Stimulated activated CD4-positive, alpha-beta T cell treated with anti-CD3 and anti-CD28 coated beads, Interleukin-4, amount 100 ng/mL, for 48 hours (primary cell): ENCODE results near the gene APELA.
"Not testable (repeated sequence)": the region's sequence is repeated elsewhere in the genome, so short reads cannot be mapped to it uniquely, and the experiment has no call there.

Experiments used
- DNase-seq, 2 donors: peaks; one replicate each; pipeline ENCODE4 v3.0.0-alpha.2; 2020; ENCODE audit warnings: low read depth in 2 of 2

The APELA gene, protein sequence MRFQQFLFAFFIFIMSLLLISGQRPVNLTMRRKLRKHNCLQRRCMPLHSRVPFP

DNA sequence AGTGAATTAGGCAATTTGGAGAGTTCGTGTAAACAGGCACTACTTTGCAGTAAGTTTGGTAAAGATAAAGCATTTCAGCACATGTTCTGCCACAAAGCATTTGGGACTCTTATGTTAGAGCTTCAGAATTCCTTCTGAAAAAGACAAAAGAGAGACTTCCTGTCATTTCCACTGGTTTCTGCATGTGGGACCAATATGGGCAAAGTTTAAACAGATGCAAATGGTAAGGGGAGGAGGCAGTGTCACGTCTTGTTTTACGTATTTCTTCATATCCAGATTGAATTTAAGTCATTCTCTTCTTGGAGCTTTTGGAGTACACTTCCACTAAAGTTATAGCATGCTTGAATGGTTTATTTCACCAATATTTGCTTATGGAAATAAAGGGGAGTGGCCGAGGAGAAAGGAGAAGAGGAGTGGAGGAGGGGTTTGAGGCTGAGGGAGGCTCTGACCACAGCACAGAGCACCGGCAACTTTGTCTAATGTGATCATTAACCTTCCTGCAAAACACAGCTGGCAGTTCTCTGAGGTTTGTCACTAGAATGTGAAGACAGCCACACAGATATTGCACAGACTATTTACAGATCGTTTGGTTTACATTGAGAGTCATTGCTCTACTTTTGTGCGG is at the start of gene APELA:
Gene APELA (plus strand): TSS at position 479 of the 625 bp plus-strand sequence. CDS start 154 bp downstream, outside the sequence.
- DNase-seq: no peak

DNA sequence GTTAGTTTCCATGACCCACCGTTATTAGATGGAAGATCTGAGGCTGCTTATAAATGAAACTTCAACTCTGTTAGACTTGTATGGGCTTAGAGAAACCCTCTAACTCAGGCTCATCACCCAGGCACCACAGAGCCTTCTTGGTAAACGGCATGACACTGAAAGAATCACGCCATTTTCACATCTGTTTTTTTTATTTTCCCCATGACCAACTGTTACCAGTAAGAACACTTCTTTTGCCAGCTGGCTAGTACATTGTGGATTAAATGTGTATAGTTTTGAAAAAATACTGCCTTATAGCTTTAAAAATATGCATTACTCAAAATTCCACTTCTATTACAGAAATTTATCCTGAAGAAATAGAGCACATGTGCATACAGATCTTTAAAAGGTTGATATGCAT is 48.0 kb upstream of the APELA start:
- no peak for DNase-seq

DNA sequence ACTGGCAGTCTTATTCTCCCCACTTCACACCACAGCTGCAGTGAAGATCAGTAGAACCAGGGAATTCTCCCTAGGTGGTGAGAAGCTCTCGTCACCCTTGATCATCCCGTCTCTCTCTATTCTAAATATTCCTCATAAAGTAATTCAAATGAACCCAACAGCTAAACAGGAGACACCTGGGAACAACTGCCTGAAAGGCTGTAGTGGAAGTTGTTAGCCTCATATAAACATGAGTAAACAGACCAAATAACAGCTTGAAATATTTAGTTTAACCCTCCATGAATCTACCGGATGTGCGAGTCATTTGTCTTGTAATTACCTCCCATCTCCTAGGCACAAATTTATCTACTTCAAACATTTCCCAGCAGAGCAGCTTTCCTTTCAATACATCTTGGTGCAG is 30.4 kb upstream of the APELA start:
- DNase-seq: no peak

DNA sequence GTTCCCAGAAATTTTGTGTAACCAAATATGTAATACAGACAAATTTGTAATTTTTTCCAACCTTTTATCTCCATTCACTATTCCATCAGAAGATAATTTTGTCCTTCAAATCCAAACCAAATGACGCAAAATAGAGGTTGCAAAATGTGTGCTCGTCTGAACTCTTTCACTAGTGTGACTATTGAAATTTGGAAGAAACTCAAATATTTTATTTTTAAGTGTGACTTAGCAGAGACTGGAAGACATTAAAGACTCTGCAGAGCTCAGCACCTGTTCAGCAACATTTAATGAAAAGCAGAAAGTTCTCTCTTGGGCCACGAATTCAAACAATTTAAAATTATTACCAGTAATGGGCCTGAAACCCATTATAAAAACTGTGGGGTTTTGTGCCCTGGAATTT is 30.0 kb upstream of the APELA start:
- DNase-seq: no peak

DNA sequence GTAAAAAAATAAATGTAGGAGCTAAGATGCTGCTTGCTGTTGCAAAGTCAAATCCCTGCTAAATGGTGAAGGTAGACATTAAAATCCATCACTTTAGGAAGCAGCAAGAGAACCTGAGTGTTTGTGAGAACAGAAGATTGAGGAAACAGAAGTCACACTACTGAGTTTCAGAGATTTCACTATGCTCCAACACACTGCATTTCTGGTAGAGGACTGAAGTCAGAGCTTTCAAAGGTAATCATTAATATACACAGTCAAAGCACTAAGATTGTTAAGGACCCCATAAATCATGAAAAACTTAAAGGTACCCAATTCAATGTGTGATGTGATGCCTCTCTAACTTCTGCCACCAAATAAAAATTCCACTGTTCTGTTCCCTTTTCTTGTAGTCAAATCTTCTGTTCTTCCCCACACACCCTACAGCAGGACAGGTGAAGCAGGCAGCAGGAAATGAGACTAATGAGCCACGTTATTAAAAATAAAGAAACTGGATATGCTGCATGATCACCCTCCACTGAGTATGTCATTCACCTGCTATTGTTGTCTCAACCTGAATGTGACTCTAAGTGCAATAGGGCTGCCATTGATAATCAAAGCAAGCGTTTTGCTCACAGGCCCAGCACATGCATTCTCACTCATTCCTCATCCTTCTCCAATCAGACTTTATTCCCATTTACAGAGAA is 28.9 kb upstream of the APELA start:
- no peak for DNase-seq

DNA sequence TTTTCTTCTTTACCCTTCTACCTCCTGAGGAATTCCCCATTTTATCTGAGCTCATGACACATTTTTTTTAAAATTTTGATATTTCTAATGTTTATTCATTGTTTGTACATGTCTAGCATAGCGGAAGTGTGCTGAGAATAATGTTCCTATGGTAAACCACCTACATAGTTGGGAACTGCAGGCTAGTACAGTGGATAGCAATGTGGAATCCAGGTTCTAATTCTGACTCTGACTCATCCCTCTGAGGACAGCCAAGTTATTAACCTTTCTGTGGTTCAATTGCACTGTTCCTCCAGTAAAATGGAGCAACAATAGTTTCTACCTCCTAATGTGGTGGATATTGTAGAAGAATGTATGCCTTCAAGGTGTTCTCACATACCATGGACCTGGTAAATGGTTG is 20.6 kb upstream of the APELA start:
- DNase-seq: no peak

DNA sequence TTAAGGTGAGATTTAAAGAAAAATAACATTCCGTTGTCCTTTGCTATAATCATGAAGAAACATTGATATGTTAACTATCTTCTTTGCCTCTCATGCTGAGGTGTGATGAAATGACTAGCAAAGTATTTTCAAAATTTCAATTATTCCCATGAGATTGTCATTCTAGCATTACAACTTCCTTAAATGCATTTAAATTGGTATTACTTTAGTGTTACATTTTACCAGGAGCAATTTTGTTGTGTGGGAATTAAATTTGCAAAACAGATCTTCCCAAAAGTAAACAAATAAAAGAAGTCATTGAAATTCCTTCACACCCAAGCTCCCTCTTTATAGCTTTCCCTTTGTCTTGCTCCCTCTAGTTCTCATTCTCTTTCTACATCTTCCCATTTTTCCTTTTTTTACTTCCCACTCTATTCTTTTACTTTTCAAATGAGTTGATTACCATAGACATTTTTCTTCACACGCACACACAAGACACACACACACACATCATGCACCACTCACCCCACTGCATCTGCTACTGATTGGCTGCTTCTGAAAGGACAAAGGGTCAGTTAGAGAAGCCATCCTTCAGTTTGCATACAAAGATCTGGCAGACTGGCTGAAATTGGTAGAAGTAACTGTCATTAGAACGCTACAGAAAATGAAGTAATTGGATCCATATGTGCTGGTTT is 10.0 kb upstream of the APELA start:
- no peak for DNase-seq

DNA sequence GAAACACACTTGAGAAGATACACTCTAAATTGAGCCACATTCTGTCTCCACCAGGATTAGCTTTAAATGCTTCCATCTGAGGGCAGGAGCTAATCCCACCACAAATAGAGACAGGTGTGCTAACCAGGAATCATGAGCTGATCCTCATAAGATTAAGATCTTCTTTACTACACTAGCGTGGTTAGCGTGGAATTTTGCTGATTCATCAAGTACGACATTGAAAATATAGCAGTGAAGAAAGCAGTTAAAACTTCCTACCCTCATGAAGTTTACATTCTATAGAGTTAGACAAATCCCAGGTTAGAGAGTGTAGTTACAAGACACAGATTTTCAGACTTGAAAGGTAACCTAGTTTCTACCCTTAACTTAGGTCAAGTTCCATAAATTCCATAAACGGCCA is 5.3 kb upstream of the APELA start:
- no peak for DNase-seq

DNA sequence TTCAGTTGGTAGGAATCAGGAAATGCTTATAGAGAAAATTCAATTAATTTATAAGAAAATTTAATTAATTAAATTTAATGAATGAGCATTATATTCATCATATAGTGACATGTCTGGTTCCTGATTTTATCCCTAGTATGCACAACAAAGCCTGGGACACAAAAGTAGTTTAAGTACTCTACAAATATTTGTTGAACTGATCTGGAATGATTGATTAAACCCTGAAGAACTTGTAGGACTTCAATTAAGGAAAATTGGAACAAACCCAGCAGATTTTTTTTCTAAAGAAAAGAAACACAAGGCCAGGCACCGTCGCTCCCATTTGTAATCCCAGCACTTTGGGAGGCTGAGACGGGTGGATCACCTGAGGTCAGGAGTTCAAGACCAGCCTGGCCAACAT is 4.5 kb upstream of the APELA start:
- no peak for DNase-seq

DNA sequence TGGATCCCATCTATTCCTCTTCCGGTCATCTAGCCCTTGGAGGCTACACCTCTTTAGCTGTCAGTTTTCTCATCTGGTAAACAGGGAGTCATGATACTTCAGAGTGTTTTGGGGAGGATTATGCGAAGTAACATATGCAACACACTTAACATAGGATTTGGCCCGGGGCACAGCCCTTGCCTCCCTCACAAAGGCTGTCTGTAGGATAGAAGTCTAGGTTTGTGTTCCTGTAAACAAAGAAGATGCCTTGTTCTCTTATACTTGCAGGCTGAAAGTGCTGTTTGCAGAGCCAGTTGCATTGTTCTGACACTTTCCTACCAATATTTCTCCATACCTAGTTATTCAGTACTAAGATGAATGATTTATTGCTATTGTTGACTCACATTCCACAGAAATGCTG is 2.2 kb upstream of the APELA start:
- no peak for DNase-seq

DNA sequence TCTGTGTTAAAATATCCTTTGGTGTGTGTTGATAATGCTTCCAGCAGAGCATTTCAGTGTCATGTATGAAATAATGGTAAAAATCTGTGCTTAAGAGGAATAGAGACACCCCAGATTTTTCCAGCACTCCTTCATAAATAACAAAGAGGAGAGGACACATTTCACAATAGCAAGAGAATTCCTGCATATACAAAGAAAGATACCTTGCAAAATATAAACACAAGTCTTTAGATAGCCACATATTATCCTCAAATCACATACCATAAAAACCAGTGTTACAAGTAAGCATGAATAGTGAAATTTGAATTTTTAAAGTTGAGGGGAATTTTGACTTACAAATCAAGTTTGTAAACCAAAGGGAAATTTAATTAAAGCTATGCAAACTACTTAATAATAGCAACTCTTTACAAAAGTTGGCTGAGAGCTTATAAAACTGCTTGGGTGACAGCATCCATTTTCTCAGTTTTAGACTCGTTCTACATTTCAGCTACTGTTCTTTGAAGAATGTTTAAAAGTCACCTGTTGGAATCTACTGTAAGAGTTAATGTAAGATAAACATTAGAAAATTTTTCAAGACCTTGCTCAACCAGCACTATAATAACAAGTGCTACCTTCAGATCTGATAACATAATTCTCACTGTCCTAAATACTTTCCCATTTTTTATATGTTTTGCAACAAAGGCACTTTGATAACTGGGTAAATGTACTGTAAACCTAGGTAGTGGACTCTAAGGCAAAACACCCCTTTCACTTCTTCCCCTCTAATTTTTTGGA is 3.7 kb downstream of the APELA start:
- no peak for DNase-seq

DNA sequence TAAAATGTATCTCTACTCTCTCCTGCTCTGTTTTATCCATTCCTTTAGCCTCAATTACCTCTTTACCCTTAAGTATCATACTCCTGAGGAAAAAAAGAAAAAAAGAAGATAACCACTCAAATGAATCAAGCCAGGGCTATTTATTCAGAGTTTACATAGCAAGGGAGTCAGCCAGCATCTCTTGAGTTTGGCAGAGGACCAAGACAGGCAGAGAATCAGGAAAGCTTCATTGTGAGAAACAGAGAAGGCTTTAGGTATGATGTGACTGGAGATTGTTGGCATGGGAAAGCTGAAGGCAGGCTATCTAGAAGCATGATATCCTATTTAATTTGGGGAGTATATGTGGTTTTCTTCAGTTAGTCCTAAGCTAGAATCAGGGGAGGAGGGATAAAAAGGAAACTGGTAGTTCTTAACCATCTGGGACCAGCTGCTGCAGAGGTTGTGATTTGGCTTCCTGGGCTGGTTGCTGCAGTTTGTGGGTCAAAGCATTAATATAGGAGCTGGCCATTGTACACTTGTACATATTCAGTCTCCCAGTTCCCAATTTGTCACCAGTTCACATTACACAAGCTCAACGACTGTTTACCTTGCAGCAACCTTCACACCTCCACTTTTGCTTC is 11.2 kb downstream of the APELA start:
- no peak for DNase-seq

DNA sequence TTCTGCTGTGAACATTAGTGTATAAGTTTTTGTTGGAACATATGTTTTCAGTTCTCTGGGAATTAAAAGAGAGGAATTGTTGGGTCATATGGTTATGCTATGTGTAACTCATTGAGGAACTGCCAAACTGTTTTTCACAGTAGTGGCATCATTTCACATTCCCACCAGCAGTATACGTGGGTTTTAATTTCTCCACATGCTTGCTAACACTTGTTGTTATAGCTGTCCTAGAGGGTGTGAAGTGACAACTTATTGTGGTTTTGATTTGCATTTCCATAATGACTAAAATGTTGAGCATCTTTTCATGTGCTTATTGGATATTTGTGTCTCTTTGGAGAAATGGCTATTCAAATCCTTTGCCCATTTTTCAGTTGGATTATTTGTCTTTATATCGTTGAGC is 13.7 kb downstream of the APELA start:
- DNase-seq: no peak

DNA sequence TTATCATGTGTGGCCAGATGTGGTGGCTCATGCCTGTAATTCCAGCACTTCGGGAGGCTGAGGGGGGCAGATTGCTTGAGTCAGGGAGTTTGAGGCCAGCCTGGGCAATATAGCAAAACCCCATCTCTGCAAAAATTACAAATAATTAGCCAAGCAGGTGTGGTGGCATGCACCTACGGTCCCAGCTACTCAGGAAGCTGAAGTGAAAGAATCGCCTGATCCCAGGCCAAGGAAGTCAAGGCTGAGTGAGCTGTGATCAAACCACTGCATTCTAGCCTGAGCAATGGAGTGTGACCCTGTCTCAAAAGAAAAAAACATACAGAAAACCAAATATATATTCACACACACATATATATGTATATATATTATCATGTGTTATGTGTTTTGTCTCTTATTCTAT is 15.0 kb downstream of the APELA start:
- DNase-seq: no peak

DNA sequence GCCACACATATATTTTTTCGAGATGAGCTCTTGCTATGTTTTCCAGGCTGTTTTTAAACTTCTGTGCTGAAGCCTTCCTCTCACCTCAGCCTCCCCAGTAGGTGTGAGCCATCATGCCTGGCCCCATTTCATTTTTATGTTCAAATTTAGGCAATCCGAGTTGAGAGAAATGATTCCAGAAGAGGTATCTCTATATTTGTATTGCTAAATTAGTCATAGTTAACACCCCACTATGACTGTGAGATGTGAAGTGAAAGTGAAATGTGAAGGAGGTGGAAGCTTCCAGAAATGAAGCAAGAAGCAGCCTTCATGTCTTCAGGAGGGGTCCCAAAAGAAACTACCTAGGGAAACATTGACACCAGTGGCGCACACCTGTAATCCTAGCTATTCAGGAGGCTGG is 17.7 kb downstream of the APELA start:
- no peak for DNase-seq

DNA sequence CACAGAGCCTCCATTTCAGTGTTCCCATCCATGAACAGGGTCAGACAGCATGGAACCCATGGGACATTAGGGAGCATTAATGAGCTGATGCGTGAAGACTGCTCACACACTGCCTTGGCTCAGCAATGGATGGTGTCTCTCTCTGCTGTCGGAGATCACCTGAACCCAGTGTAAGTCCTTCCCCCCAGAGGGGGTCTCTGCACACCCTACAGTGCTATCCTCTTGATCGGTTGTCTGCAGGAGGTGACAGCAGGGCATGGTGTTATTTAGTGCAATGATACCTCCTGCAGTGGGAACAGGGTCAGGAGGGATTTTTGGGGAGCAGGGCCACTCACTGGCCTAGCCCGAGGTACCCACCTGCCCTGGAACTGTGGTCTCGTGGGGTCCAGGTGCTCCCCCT is 25.6 kb downstream of the APELA start:
- DNase-seq: no peak

DNA sequence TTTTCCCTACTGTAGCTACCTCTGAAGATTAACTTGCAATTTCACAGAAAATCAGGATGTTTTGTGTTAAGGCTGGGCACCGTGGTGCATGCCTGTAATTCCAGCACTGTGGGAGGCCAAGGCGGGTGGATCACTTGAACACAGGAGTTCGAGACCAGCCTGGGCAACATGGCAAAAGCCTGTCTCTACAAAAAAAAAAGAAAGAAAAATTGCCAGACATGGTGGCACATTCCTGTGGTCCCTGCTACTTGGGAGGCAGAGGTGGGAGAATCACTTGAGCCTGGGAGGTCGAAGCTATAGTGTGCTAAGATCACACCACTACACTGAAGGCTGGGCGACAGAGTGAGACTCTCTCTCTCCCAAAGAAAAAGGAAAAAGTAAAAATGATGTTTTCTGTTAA is 27.4 kb downstream of the APELA start:
- DNase-seq: no peak

DNA sequence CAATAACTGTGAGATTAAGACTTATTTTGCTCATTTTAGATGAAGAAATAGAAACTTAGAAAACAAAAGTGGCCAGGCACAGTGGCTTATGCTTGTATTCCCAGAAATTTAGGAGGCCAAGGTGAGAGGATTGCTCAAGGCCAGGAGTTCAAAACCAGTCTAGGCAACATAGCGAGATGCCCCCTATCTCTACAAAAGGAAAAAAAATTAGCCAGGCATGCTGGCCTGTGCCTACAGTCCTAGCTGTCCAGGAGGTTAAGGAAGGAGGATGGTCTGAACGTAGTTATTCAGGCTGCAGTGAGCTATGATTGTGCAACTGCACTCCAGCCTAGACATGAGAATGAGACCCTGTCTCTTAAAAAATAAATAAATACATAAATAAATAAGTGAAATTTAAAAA is 28.0 kb downstream of the APELA start:
- no peak for DNase-seq

DNA sequence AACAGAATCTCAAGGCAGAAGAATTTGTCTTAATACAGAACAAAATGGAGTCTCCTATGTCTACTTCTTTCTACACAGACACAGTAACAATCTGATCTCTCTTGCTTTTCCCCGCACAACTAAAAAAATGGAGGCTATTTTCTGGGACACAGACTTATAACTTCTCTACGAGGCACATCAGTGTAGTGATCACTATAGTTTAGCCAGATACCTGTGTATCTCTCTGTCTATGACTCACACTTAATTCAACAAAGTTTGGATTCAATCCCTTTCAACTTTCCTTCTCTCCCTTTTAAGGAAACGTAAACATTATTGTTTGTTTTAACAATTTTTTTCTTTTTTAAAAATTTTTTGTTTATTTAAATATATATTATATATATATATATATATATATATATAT is 29.4 kb downstream of the APELA start:
- no peak for DNase-seq

DNA sequence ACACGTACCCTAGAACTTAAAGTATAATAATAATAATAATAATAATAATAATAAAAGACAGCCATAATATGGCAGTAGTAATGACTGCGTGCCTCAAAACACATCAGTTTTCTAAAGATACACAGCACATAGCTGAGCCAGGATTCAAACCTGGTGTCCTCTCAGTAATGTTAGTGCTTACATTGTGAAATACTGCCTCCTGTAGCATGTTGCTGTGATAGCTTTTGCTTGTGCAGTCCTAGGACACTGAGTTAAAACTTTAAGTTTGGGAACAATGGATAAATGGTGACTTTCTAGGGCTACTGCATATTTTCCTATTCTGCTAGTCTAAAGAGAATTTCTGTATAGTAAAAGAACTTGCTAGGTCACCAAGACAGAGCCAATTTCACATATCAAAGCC is 36.5 kb downstream of the APELA start:
- DNase-seq: not testable (repeated sequence)

DNA sequence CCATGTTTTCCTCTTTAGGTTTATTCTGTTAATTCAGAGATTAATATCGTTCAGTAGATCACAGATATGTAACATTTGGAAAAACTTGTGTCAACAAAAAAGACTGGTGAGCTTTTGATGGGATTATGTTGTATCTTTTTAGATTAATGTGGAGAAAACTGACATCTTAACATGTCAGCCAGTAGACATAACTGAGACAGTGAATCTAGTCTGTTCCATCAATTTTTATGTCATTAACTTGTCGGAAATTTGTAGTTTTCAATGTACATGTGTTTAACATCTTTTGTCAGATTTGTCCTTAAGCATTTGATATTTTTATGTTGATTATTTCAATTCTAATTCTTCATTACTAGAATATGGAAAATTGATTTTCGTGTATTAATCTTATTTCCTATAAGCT is 42.0 kb downstream of the APELA start:
- DNase-seq: no peak

DNA sequence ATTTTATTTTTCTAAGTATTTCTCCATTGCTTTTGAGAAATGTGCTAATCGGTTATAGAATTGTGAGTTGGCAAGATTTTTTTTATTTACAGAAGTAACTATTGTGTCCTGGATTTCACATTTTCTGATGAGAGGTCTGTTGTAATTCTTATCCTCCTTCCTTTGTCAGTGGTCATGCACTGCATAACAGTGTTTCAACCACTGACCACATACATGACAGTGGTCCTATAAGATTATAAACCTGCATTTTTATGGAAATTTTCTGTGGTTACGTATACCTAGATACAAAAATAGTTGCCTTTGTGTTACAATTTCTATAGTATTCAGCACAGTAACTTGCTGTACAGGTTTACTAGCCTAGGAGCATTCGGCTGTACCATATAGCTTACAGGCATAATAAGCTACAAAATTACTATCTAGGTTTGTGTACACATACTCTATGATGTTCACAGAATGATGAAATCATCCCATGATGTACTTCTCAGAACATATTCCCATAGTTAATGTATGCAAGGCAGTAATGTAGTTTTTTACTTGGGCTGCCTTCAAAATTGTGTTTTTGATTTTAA is 47.8 kb downstream of the APELA start:
- no peak for DNase-seq
